Measurements from ENCODE around the gene PLA2G2C. TPM values are rescaled to one million over a fixed set of nuclear protein-coding genes. Genes with fewer than 3 reads are reported as not detected.

Gene PLA2G2C
- total and polyA plus RNA-seq, 2 donors (not counting 3 experiments of a cell fraction or from before 2014, with no cell fraction given), result not detected

DNA sequence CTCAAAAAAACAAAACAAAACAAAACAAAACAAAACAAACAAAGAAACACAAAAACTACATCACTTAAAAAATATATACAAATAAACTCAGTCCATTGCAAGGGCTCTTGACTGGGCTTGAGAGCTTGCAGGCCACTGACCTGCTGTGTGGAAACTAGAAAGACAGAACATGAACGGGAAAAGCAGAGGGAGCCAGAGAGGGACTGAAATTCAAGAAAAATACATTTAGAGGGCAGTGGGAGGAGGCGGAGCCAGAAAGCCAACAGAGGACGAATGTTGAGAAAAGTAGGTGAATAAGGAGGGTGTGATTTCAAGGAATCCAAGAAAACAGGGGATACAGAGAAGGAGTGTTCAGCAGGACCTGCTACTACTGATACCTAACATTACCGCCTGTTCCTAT, 41.4 kb upstream of the PLA2G2C start:
- Histone ChIP-seq H3K4me1 (ENCODE audit: control insufficient read depth, extremely low read depth, insufficient read depth, low read length) (no peaks in the 10 kb centered on the region), H3K4me3 (replicated peaks in 1 of 3; ENCODE audit: insufficient read depth in 1 of 3, low read depth in 1 of 3, low read length in 3 of 3) (no peak overlapping the region), H2AFZ (ENCODE audit: low read depth, low read length) (no peak overlapping the region), H3K36me3 (ENCODE audit: control insufficient read depth in 2 of 2, extremely low read depth in 1 of 2, insufficient read depth in 2 of 2, low read length in 2 of 2) (no peaks in the 10 kb centered on the region), H3K9ac (replicated peaks; ENCODE audit: extremely low read depth, insufficient read depth, low read length) (no peak overlapping the region), H4K20me1 (replicated peaks; ENCODE audit: control insufficient read depth, extremely low read depth, insufficient read depth, low read length) (no peaks in the 10 kb centered on the region), H3K27ac (ENCODE audit: insufficient read depth, low read depth, low read length) (no peak overlapping the region), H3K9me3 (replicated peaks; ENCODE audit: control insufficient read depth, insufficient read depth, low read length) (no peaks in the 10 kb centered on the region), H3K9me1 (replicated peaks; ENCODE audit: control insufficient read depth, extremely low read depth, insufficient read depth, low read length) (no peaks in the 10 kb centered on the region), H3K4me2 (ENCODE audit: insufficient read depth, low read length) (no peak overlapping the region), H3K27me3 (ENCODE audit: control insufficient read depth in 2 of 2, insufficient read depth in 2 of 2, low read length in 2 of 2) (peaks cover 0 to 5% of the 10 kb centered on the region in 2 experiments), H3K79me2 (ENCODE audit: control insufficient read depth, insufficient read depth, low read length) (no peaks in the 10 kb centered on the region)
- no peak for DNase-seq (ENCODE audit: low read depth, low spot score)
- ChIA-PET CTCF (no interaction called here), POLR2A (no interaction called here)
- FAIRE-seq, result no peak
- BruUV-seq (replicated peaks), result no TSS peak
- dilution Hi-C loops (cut with MboI; ENCODE audit: extremely low pct_ligation_motif_present, low sequenced_read_pairs), result no loop called here
- intact Hi-C loops (cut with micrococcal nuclease), result no loop called here
- no peak for TF ChIP-seq FOS (IDR thresholded peaks at IDR 0.05; ENCODE audit: borderline replicate concordance, insufficient read depth, low read length)
- TF ChIP-seq JUN (IDR thresholded peaks at IDR 0.05; ENCODE audit: borderline replicate concordance, insufficient read depth, insufficient read length, low read depth), result no peak
- TF ChIP-seq, protein P1, sequence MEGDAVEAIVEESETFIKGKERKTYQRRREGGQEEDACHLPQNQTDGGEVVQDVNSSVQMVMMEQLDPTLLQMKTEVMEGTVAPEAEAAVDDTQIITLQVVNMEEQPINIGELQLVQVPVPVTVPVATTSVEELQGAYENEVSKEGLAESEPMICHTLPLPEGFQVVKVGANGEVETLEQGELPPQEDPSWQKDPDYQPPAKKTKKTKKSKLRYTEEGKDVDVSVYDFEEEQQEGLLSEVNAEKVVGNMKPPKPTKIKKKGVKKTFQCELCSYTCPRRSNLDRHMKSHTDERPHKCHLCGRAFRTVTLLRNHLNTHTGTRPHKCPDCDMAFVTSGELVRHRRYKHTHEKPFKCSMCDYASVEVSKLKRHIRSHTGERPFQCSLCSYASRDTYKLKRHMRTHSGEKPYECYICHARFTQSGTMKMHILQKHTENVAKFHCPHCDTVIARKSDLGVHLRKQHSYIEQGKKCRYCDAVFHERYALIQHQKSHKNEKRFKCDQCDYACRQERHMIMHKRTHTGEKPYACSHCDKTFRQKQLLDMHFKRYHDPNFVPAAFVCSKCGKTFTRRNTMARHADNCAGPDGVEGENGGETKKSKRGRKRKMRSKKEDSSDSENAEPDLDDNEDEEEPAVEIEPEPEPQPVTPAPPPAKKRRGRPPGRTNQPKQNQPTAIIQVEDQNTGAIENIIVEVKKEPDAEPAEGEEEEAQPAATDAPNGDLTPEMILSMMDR (IDR thresholded peaks at IDR 0.05; ENCODE audit: extremely low read depth in 1 of 2, insufficient read depth in 1 of 2, low read depth in 1 of 2, low read length in 2 of 2), result no peak
- TF ChIP-seq EZH2 (IDR thresholded peaks at IDR 0.05; ENCODE audit: borderline replicate concordance, low read depth, low read length, severe bottlenecking), result no peak
- no peak for TF ChIP-seq POLR2AphosphoS5 (IDR thresholded peaks at IDR 0.05; ENCODE audit: insufficient read depth, low read depth, low read length)
- TF ChIP-seq MYC (IDR thresholded peaks at IDR 0.05; ENCODE audit: low read depth, low read length), result no peak
- no peak for TF ChIP-seq POLR2A (IDR thresholded peaks at IDR 0.05; ENCODE audit: low read depth, low read length)

Data from endothelial cell of umbilical vein (primary cell).